SK-N-MC (cell line): ENCODE results near the gene LRCH2.

ENCODE experiments used
- DNase-seq: peaks from one replicate; pipeline ENCODE4 v3.0.0-alpha.2; 2011; ENCODE audit warnings: low read depth, low spot score
- H3K27ac ChIP-seq: fragments of 200-600 bp; sonication (generic); 2 replicates; pipeline ENCODE4 v1.5.1; 2016; ENCODE audit warnings: mixed run types
- H3K36me3 ChIP-seq: fragments of 200-600 bp; sonication (generic); 2 replicates; pipeline ENCODE4 v1.6.1; 2017; ENCODE audit warnings: antibody characterized with exemption, low read length, mixed read lengths; ENCODE audit not compliant: insufficient read depth
- H3K4me3 ChIP-seq: fragments of 200-600 bp; sonication (generic); 2 replicates; pipeline ENCODE4 v1.5.1; 2016
- H3K9ac ChIP-seq: fragments of 200-600 bp; sonication (generic); 2 replicates; pipeline ENCODE4 v1.8.0; 2017; ENCODE audit warnings: mixed run types, mixed read lengths; ENCODE audit not compliant: insufficient read length
- H3K9me3 ChIP-seq: fragments of 200-600 bp; sonication (generic); 2 replicates; pipeline ENCODE4 v1.6.1; 2017; ENCODE audit warnings: low read depth, mild to moderate bottlenecking, antibody characterized with exemption, low read length, moderate library complexity, mixed read lengths
- EZH2 ChIP-seq: fragments of 200-600 bp; sonication (generic); IDR thresholded peaks from one replicate; pipeline ENCODE4 v1.6.1; 2017; ENCODE audit warnings: antibody characterized with exemption
- FOXP2 ChIP-seq: optimal IDR thresholded peaks from 2 replicates; pipeline ENCODE3; 2011; ENCODE audit warnings: mild to moderate bottlenecking, moderate library complexity; ENCODE audit not compliant: insufficient read depth; ENCODE audit errors: extremely low read length, control extremely low read depth
- POLR2AphosphoS5 ChIP-seq: IDR thresholded peaks from 2 replicates; pipeline ENCODE4 v1.6.1; 2012; ENCODE audit warnings: mild to moderate bottlenecking, low read depth, low read length, borderline replicate concordance

The LRCH2 gene

GRCh38 chrX:115233497-115234455 is at the start of gene LRCH2:
LRCH2 (minus strand) TSS chrX:115234096; CDS start chrX:115234041, 55 bp downstream.
- Histone ChIP-seq H3K9me3 (no peaks in the 10 kb centered on the region), H3K4me3 (peak within 1 kb of the TSS; percentile 83), H3K9ac (peak within 1 kb of the TSS; percentile 32), H3K27ac (no peak within 1 kb of the TSS), H3K36me3 (no peaks in the 10 kb centered on the region)
- DNase-seq, result no peak
- no peak for TF ChIP-seq FOXP2
- no peak for TF ChIP-seq EZH2
- TF ChIP-seq POLR2AphosphoS5, result peak; percentile 47

DNA sequence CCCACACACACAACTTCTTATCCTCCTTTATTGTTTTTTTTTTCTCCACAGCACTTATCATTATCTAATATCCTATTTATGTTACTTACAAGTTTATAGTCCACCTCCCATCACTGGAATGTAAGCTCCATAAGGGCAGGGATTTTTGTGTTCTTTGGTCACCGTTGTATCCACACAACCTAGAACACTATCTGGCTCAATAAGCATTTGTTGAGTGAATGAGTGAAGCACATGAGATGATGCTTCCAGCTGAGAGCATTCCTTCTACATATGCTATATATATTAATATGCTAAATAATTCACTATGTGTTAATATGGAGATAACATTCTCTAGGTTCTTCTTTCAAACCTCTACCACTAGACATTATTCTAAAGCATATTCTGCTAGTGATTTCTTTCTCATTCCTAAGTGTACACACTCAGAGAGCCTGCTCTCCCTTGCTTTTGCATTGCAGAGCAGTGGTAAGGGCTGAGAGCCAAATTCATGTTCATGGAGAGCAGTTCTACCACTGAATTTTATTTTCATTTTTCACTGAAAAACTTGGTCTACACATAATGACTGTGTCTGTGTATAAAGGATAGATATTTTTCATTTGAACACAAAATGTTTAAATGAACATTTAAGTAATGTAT is 35.3 kb upstream of the LRCH2 start:
- H3K27ac ChIP-seq, result no peak overlapping the region
- TF ChIP-seq FOXP2 (no peak), EZH2 (no peak), POLR2AphosphoS5 (no peak)
- no peak for DNase-seq
- H3K36me3 ChIP-seq, result no peaks in the 10 kb centered on the region
- no peaks in the 10 kb centered on the region for H3K9me3 ChIP-seq
- H3K9ac ChIP-seq, result no peak overlapping the region
- no peak overlapping the region for H3K4me3 ChIP-seq

DNA sequence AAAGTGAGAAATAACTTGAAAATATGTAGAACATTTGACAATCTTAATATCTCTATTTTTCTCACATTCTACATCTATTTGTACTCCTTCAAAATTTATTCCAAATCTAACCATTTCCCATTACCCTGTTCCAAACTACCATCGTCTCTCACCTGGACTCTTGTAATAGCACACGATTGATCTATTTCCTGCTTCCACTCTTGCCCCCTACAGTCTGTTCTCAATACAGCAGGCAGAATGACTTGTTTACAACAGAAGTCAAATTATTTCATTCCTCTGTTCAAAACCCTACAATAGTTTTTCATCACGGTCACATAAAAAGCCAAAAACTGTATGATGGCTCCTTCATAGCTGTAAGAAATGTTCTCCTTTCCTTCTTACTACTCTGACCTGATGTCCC is 34.5 kb upstream of the LRCH2 start:
- Histone ChIP-seq H3K9me3 (no peaks in the 10 kb centered on the region), H3K9ac (no peak overlapping the region), H3K27ac (no peak overlapping the region), H3K36me3 (no peaks in the 10 kb centered on the region), H3K4me3 (no peak overlapping the region)
- TF ChIP-seq POLR2AphosphoS5 (no peak), EZH2 (no peak), FOXP2 (no peak)
- DNase-seq, result no peak

GRCh38 chrX:115266300-115266699 is 32.4 kb upstream of the LRCH2 start:
- no peak overlapping the region for H3K4me3 ChIP-seq
- H3K27ac ChIP-seq, result no peak overlapping the region
- no peak for DNase-seq
- H3K9ac ChIP-seq, result no peak overlapping the region
- H3K9me3 ChIP-seq, result no peaks in the 10 kb centered on the region
- H3K36me3 ChIP-seq, result no peaks in the 10 kb centered on the region
- TF ChIP-seq POLR2AphosphoS5 (no peak), FOXP2 (no peak), EZH2 (no peak)

DNA sequence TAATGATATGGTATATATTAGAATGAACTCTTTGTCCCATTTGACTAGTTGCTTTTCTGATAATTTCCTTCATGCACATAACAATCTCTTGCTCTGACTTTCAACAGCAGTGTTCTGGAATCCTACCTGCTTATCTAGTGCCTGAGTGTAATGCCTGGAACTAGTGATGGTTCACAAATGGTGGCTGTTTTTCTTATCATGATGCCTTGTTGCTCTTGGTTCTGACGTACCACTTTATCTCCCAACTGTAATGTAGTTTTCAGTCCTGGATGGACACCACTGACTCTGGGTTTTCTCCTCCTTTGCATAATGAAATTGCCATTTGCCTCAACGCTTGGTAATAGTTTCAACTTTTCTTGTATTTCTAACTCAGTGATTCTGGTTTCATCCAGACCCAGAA is 30.1 kb upstream of the LRCH2 start:
- Histone ChIP-seq H3K36me3 (no peaks in the 10 kb centered on the region), H3K27ac (no peak overlapping the region), H3K9me3 (no peaks in the 10 kb centered on the region), H3K4me3 (no peak overlapping the region), H3K9ac (no peak overlapping the region)
- no peak for DNase-seq
- TF ChIP-seq FOXP2 (no peak), EZH2 (no peak), POLR2AphosphoS5 (no peak)

GRCh38 chrX:115261148-115261547 is 27.3 kb upstream of the LRCH2 start:
- H3K27ac ChIP-seq, result no peak overlapping the region
- H3K4me3 ChIP-seq, result no peak overlapping the region
- H3K9ac ChIP-seq, result no peak overlapping the region
- H3K9me3 ChIP-seq, result no peaks in the 10 kb centered on the region
- TF ChIP-seq FOXP2 (no peak), EZH2 (no peak), POLR2AphosphoS5 (no peak)
- no peak for DNase-seq
- no peaks in the 10 kb centered on the region for H3K36me3 ChIP-seq

GRCh38 chrX:115260330-115260729 is 26.4 kb upstream of the LRCH2 start:
- Histone ChIP-seq H3K9me3 (no peaks in the 10 kb centered on the region), H3K9ac (no peak overlapping the region), H3K27ac (no peak overlapping the region), H3K36me3 (no peaks in the 10 kb centered on the region), H3K4me3 (no peak overlapping the region)
- TF ChIP-seq EZH2 (no peak), FOXP2 (no peak), POLR2AphosphoS5 (no peak)
- no peak for DNase-seq

- Histone ChIP-seq H3K9me3 (no peaks in the 10 kb centered on the region), H3K9ac (no peak overlapping the region), H3K36me3 (no peaks in the 10 kb centered on the region), H3K27ac (peak overlapping the region; percentile 83), H3K4me3 (peak overlapping the region; percentile 62)
- TF ChIP-seq FOXP2 (no peak), EZH2 (no peak), POLR2AphosphoS5 (no peak; the same call in 1 of the 2 replicates)
- peak; percentile 75 for DNase-seq
Measured at GRCh38 chrX:115259238-115259875, 25.5 kb upstream of the LRCH2 start.
